DND-41 (cell line): Measurements from ENCODE around the gene SENP7.

Experiments used
- CTCF ChIP-seq: IDR thresholded peaks from 2 replicates; pipeline ENCODE4 v1.5.1; 2012; ENCODE audit warnings: borderline replicate concordance, low read length, moderate library complexity, mild to moderate bottlenecking; ENCODE audit not compliant: poor library complexity, severe bottlenecking; ENCODE audit errors: extremely low read depth
- EZH2 ChIP-seq: IDR thresholded peaks from 3 replicates; pipeline ENCODE4 v1.6.1; 2012; ENCODE audit warnings: borderline replicate concordance, low read depth, mild to moderate bottlenecking, moderate library complexity, low read length, inconsistent platforms; ENCODE audit not compliant: severe bottlenecking

GRCh38 chr3:101319531-101319930 is 193.5 kb downstream of the SENP7 start:
- TF ChIP-seq CTCF: no peak
- TF ChIP-seq EZH2: no peak
